Measurements from ENCODE around the gene ACTR8.

ACTR8 gene

GRCh38 chr3:53818221-53819162, 63.5 kb downstream of the ACTR8 start:
- in situ Hi-C loops (cut with HindIII; ENCODE audit: low sequenced_read_pairs), result no loop called here

DNA sequence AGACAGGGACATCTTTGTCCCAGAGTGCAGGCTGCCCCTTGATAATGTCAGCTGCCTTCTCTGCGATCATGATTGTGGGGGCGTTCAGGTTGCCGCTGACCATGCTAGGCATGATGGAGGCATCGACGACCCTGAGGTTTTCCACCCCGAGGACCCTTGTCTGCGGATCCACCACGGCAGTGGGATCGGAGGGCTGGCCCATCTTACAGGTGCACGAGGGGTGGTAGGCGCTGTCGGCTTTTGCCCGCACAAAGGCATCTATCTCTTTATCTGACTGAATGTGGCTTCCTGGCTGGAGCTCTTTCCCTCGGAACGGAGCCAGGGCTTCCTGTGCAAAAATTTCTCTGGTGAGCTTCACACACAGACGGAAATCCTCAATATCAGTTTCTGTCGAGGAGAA, 64.1 kb downstream of the ACTR8 start:
- in situ Hi-C loops (cut with HindIII; ENCODE audit: low sequenced_read_pairs), result no loop called here

- in situ Hi-C loops (cut with HindIII; ENCODE audit: low sequenced_read_pairs), result no loop called here
These were observed 64.7 kb downstream of the ACTR8 start for GRCh38 chr3:53817211-53817610.

Measured in endothelial cell of hepatic sinusoid (primary cell).